ENCODE measurements around the gene TRPV4.

DNA sequence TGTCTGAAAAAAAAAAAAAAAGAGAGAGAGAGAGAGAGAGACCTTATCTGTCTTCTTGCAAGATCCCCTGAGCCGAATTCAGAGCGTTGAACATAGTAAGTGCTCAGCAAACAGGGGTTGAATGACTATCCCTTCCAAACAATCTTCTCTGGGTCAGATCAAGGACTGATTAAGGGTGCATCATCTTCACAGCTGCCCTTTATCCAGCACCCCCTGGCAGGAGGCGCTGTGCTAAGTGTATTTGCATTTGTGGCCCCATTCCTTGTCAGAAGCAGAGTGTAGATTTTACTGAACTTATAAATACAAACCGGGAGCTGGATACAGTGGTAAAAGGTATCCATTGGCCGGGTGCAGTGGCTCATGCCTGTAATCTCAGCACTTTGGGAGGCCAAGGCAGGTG is 8.8 kb upstream of the TRPV4 start:
- no peak for TF ChIP-seq POLR2A (IDR thresholded peaks at IDR 0.05; ENCODE audit: low read depth, low read length)
- no peak for TF ChIP-seq POLR2AphosphoS5 (IDR thresholded peaks at IDR 0.05; ENCODE audit: low read depth, low read length)
